ENCODE results near the gene PIM2.
A peak's percentile ranks its signal among the peaks of the same experiment; 100 is the strongest.

PIM2 gene

GRCh38 chrX:48940404-48940955 lies 21.7 kb upstream of the PIM2 start:
- no peak overlapping the region for H3K4me3 ChIP-seq (ENCODE audit: low read length)
- TF ChIP-seq ZNF274 (IDR thresholded peaks at IDR 0.05; ENCODE audit: low read depth, low read length): no peak

- H3K4me3 ChIP-seq (ENCODE audit: low read length): no peak overlapping the region; the same call in 1 of the 2 replicates
- TF ChIP-seq ZNF274 (IDR thresholded peaks at IDR 0.05; ENCODE audit: low read depth, low read length): no peak
Measured at GRCh38 chrX:48939524-48940228, 20.9 kb upstream of the PIM2 start.

DNA sequence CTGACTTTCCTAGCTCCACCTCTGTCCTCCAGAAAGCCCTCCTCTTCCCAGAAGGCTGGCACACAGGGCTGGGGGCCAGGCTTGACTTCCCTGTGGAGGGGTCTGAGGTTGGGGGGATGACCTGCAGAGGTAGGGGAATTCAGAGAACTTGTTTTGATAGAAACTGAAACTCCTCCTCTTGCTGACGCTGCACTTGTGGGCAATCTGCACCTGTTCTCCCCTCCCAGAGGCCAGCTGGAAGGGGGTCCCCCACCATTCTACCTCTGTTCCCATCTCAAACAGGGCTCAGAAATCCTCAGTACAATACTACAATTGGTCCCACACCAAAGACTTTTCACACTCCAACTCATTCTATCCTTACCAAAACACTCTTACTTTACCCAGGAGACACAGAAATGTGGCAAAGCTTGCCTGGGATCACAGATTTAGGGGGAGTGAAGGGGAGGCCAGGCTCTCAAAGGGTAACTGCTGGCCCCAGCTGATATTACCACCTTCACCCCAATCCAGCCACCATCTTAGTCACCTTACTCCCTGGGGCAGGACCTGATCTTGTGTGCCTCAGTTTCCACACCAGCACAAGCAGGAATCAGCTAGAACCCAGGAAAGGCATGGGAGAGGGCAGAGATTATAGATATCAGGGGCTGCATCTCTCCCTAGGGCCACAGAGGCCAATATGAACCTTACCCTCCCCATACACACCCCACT lies 20.0 kb upstream of the PIM2 start:
- no peak overlapping the region; the same call in 1 of the 2 replicates for H3K4me3 ChIP-seq (ENCODE audit: low read length)
- no peak for TF ChIP-seq ZNF274 (IDR thresholded peaks at IDR 0.05; ENCODE audit: low read depth, low read length)

- TF ChIP-seq ZNF274 (IDR thresholded peaks at IDR 0.05; ENCODE audit: low read depth, low read length): no peak
Measured at GRCh38 chrX:48937054-48937907, 18.5 kb upstream of the PIM2 start.

DNA sequence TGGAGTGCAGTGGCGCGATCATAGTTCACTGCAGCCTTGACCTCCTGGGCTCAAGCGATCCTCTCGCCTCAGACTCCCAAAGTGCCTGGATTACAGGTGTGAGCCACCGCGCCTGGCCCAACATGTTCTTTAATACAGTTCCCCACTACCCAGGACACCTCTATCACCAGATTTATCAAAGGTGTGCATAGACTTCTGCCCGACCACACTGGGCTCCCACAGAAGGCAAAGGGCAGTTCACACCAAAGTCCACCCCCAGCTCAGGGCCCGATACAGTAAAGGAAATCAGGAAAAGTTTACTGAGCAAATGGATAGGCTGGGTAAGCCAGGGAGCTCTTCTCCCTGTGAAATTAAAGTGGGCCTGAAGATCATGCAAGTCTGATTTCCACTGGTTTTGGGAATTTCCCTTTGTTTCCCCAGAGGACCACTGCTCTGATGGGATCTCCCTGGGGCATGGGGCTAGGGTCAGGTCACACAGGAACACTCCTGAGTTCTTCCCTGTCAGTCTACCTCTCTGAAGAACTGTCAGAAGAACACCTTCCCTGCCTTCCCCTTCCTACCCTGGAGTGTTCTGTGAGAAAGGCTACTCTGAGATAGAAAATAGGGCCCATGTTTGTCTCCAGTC lies 17.7 kb upstream of the PIM2 start:
- no peak overlapping the region; the same call in 1 of the 2 replicates for H3K4me3 ChIP-seq (ENCODE audit: low read length)
- no peak for TF ChIP-seq ZNF274 (IDR thresholded peaks at IDR 0.05; ENCODE audit: low read depth, low read length)

More at GRCh38 chrX:48937054-48937907, 18.5 kb upstream of the PIM2 start:
- peak overlapping the region; percentile 8; the same call in 1 of the 2 replicates for H3K4me3 ChIP-seq (ENCODE audit: low read length)

- TF ChIP-seq ZNF274 (IDR thresholded peaks at IDR 0.05; ENCODE audit: low read depth, low read length): no peak
- no peak overlapping the region for H3K4me3 ChIP-seq (ENCODE audit: low read length)
Measured at GRCh38 chrX:48935301-48935670, 16.5 kb upstream of the PIM2 start.

DNA sequence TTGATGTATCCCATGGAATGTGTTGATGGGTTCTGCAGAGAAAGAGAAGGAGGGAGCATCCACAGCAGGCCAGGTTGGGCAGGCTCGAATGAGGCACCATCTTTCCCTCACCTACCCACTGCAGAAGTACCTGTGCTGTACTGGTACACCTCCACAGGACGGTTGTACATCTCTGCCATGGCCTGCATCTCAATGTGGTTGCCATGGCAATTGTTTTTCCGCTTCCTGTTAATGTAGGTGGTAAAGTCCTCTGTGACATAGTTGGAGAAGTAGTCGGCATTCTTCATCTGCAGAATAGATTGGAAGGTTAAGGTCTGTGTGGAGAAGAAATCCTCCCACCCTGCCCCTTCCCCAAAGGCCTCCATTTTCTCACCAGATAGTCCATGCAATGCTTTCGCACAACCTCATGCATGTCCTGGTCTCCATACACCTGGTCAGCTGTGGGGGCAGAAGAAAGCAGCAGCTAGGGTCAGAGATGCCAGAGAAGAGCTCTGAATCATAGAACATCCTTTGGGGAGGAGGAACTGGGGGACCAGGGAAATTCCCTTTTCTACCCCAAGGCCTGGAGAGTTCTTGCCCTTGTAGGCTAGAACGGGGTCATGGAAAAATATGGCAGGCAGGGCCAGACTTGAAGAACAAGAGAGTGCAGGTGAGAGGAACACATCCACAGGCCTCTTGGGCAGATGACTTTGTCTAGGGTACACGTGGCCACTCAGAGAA lies 15.9 kb upstream of the PIM2 start:
- no peak overlapping the region for H3K4me3 ChIP-seq (ENCODE audit: low read length)
- no peak for TF ChIP-seq ZNF274 (IDR thresholded peaks at IDR 0.05; ENCODE audit: low read depth, low read length)

DNA sequence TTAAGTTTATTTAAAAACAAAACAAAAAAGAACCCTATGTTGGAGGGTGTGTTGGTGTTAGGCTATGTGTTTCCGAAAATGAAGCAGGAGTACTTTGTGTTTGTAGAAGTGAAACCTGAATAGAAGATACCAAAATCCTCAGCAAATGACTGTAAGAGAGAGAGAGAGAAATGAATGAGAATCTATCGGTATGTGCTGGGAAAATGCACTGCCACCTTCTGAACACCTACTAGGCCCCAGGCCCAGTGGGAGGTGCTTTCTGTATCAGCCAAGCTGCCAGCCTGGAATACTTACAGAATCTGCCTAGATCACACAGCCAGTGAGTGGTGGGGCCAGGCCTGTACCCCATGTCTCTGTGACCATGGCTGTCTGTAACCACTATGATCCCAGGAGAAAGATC lies 14.9 kb upstream of the PIM2 start:
- TF ChIP-seq ZNF274 (IDR thresholded peaks at IDR 0.05; ENCODE audit: low read depth, low read length): no peak
- no peak overlapping the region for H3K4me3 ChIP-seq (ENCODE audit: low read length)

DNA sequence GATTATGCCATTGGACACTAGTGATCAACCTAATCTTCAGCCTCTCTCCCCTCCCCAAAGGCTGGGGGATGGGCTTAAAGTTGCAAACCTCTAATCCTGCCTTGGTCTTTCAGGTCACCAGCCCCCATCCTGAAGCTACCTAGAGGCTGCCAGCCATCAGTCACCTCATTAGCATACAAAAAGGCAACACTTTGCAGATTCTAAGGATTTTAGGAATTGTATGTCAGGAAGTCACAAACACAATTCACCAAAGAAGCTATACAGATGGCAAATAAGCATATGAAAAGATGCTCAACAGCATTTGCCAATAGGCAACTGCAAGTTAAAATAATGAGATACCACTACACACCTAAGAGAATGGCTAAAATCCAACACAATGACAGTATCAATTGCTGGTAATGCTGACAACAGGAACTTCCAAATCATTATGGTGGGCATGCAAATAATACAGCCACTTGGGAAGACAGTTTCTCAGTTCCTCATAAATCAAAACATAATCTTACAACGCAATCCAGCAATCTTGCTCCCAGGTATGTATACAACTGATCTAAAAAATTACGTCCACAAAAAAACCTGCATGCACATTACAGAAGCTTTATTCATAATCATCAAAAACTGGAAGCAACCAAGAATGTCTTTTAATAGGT lies 9.0 kb upstream of the PIM2 start:
- TF ChIP-seq ZNF274 (IDR thresholded peaks at IDR 0.05; ENCODE audit: low read depth, low read length): no peak
- no peak overlapping the region for H3K4me3 ChIP-seq (ENCODE audit: low read length)

- no peak for TF ChIP-seq ZNF274 (IDR thresholded peaks at IDR 0.05; ENCODE audit: low read depth, low read length)
- no peak overlapping the region for H3K4me3 ChIP-seq (ENCODE audit: low read length)
Measured at GRCh38 chrX:48927123-48927522, 8.3 kb upstream of the PIM2 start.

- no peak overlapping the region for H3K4me3 ChIP-seq (ENCODE audit: low read length)
- TF ChIP-seq ZNF274 (IDR thresholded peaks at IDR 0.05; ENCODE audit: low read depth, low read length): no peak
Measured at GRCh38 chrX:48924270-48924669, 5.4 kb upstream of the PIM2 start.

- TF ChIP-seq ZNF274 (IDR thresholded peaks at IDR 0.05; ENCODE audit: low read depth, low read length): no peak
- no peak overlapping the region for H3K4me3 ChIP-seq (ENCODE audit: low read length)
Measured at GRCh38 chrX:48923771-48924170, 4.9 kb upstream of the PIM2 start.

- H3K4me3 ChIP-seq (ENCODE audit: low read length): no peak overlapping the region
- TF ChIP-seq ZNF274 (IDR thresholded peaks at IDR 0.05; ENCODE audit: low read depth, low read length): no peak
Measured at GRCh38 chrX:48920718-48921104, 1.9 kb upstream of the PIM2 start.

Measured in GM08714 (cell line).